Keratinocyte (primary cell): ENCODE data around the gene CDCA3. TPM values are rescaled to one million over a fixed set of nuclear protein-coding genes. Genes with fewer than 3 reads are reported as not detected.

Experiments
- DNase-seq: peaks from one replicate; pipeline ENCODE4 v3.0.0-alpha.2; 2011; ENCODE audit warnings: low read depth, missing footprints, low spot score
- FAIRE-seq: peaks from 2 replicates; lab custom pipeline; 2011; peaks lifted over from hg19 to GRCh38; lab: Jason Lieb, UNC
- H2AFZ ChIP-seq: 2 replicates; pipeline ENCODE4 v1.6.0; 2012; ENCODE audit warnings: low read length, control low read depth, inconsistent platforms; ENCODE audit not compliant: control insufficient read depth
- H3K27ac ChIP-seq: 2 replicates; pipeline ENCODE4 v1.5.1; 2011; ENCODE audit warnings: low read length; ENCODE audit not compliant: control insufficient read depth, insufficient read depth
- H3K27me3 ChIP-seq: 3 replicates; pipeline ENCODE4 v1.6.0; 2011; ENCODE audit warnings: low read length; ENCODE audit not compliant: control insufficient read depth, insufficient read depth; ENCODE audit errors: extremely low read depth
- H3K36me3 ChIP-seq, 2 experiments: 2 replicates in 1 of 2; 3 replicates in 1 of 2; pipeline ENCODE4 v1.5.1; 2011; ENCODE audit warnings: low read length in 2 of 2, mild to moderate bottlenecking in 1 of 2; ENCODE audit not compliant: control insufficient read depth in 2 of 2, insufficient read depth in 2 of 2; ENCODE audit errors: extremely low read depth in 1 of 2
- H3K4me1 ChIP-seq: 3 replicates; pipeline ENCODE4 v1.5.1; 2011; ENCODE audit warnings: low read length; ENCODE audit not compliant: control insufficient read depth, insufficient read depth; ENCODE audit errors: extremely low read depth
- H3K4me2 ChIP-seq: 3 replicates; pipeline ENCODE4 v1.6.0; 2011; ENCODE audit warnings: low read depth, low read length; ENCODE audit not compliant: control insufficient read depth, insufficient read depth; ENCODE audit errors: extremely low read depth
- H3K4me3 ChIP-seq, 3 experiments: fragments of 200-600 bp in 1 of 3; sonication (generic) in 1 of 3; 2 replicates in 2 of 3; 3 replicates in 1 of 3; pipeline ENCODE4 v1.5.1; 2011 to 2016; ENCODE audit warnings: low read length in 3 of 3, mild to moderate bottlenecking in 3 of 3, control low read depth in 2 of 3, inconsistent platforms in 1 of 3, low read depth in 1 of 3, mixed read lengths in 1 of 3, mixed run types in 1 of 3, moderate library complexity in 1 of 3; ENCODE audit not compliant: control insufficient read depth in 2 of 3, insufficient read depth in 2 of 3; ENCODE audit errors: extremely low read depth in 1 of 3
- H3K79me2 ChIP-seq: 2 replicates; pipeline ENCODE4 v1.6.0; 2012; ENCODE audit warnings: low read length; ENCODE audit not compliant: control insufficient read depth, insufficient read depth
- H3K9ac ChIP-seq: 3 replicates; pipeline ENCODE4 v1.6.0; 2011; ENCODE audit warnings: low read length; ENCODE audit not compliant: control insufficient read depth, insufficient read depth; ENCODE audit errors: extremely low read depth
- H3K9me1 ChIP-seq: 3 replicates; pipeline ENCODE4 v1.6.0; 2011; ENCODE audit warnings: low read length; ENCODE audit not compliant: control insufficient read depth, insufficient read depth; ENCODE audit errors: extremely low read depth
- H3K9me3 ChIP-seq: 2 replicates; pipeline ENCODE4 v1.5.1; 2012; ENCODE audit warnings: low read depth, low read length; ENCODE audit not compliant: control insufficient read depth
- H4K20me1 ChIP-seq: 3 replicates; pipeline ENCODE4 v1.6.0; 2011; ENCODE audit warnings: low read length; ENCODE audit not compliant: control insufficient read depth, insufficient read depth; ENCODE audit errors: extremely low read depth
- EZH2 ChIP-seq: IDR thresholded peaks from one replicate; pipeline ENCODE4 v1.6.1; 2012; ENCODE audit warnings: inconsistent platforms, mild to moderate bottlenecking, low read length, moderate library complexity
- dilution Hi-C: fragments of 300-500 bp; cut with MboI; formaldehyde crosslinking; loops from one replicate; pipeline ENCODE4 v1.7.0; 2020; ENCODE audit warnings: low sequenced_read_pairs; ENCODE audit not compliant: extremely low pct_ligation_motif_present
- polyA plus RNA-seq, 5 experiments: library from polyadenylated mRNA; depleted of rRNA in 3 of 5; stranded (reverse) in 3 of 5; stranded (forward) in 1 of 5; unstranded in 1 of 5; fragments of >200 nt; gene quantifications; 1 replicate in 1 of 5; 2 replicates in 3 of 5; 3 replicates in 1 of 5; pipeline versions ENCODE4 v1.2.1 to v1.2.3, GENCODE V29; 2011 to 2012; ENCODE audit warnings: missing spikeins in 2 of 5, low read depth in 1 of 5, low replicate concordance in 1 of 5
- TF ChIP-seq, protein P1 (sequence below), 3 experiments: IDR thresholded peaks in 1 of 3; conservative IDR thresholded peaks in 1 of 3; optimal IDR thresholded peaks in 1 of 3; 2 replicates in 2 of 3; 3 replicates in 1 of 3; pipeline versions ENCODE3 to v1.5.1; 2011; ENCODE audit warnings: low read length in 3 of 3, mild to moderate bottlenecking in 3 of 3, moderate library complexity in 2 of 3, control low read depth in 1 of 3, inconsistent platforms in 1 of 3; ENCODE audit not compliant: insufficient read depth in 2 of 3; ENCODE audit errors: extremely low read depth in 1 of 3

Gene CDCA3
- polyA plus RNA-seq, 1 donor (not counting 4 experiments of a cell fraction or from before 2014, with no cell fraction given) = 15.0 TPM

GRCh38 chr12:6869049-6870021 lies 18.2 kb upstream of the CDCA3 start:
- peak overlapping the region; percentile 12 for H3K27ac ChIP-seq
- FAIRE-seq = peak; percentile 67

GRCh38 chr12:6868211-6869048 lies 17.3 kb upstream of the CDCA3 start:
- Histone ChIP-seq H3K79me2 (peaks cover 44% of the 10 kb centered on the region), H2AFZ (no peak overlapping the region), H3K4me3 (peak overlapping the region; percentile 87 to 93 (median 88)), H3K9me1 (no peaks in the 10 kb centered on the region), H3K27ac (peak overlapping the region; percentile 62), H3K9me3 (no peaks in the 10 kb centered on the region), H3K4me2 (peak overlapping the region; percentile 97), H3K36me3 (peaks cover 23 to 27% of the 10 kb centered on the region in 2 experiments), H3K9ac (peak overlapping the region; percentile 82), H3K27me3 (no peaks in the 10 kb centered on the region), H3K4me1 (peaks cover 41% of the 10 kb centered on the region), H4K20me1 (peaks cover 25% of the 10 kb centered on the region)
- DNase-seq = no peak
- TF ChIP-seq, protein P1, sequence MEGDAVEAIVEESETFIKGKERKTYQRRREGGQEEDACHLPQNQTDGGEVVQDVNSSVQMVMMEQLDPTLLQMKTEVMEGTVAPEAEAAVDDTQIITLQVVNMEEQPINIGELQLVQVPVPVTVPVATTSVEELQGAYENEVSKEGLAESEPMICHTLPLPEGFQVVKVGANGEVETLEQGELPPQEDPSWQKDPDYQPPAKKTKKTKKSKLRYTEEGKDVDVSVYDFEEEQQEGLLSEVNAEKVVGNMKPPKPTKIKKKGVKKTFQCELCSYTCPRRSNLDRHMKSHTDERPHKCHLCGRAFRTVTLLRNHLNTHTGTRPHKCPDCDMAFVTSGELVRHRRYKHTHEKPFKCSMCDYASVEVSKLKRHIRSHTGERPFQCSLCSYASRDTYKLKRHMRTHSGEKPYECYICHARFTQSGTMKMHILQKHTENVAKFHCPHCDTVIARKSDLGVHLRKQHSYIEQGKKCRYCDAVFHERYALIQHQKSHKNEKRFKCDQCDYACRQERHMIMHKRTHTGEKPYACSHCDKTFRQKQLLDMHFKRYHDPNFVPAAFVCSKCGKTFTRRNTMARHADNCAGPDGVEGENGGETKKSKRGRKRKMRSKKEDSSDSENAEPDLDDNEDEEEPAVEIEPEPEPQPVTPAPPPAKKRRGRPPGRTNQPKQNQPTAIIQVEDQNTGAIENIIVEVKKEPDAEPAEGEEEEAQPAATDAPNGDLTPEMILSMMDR (optimal IDR thresholded peaks at IDR 0.05 in 1 of 3, IDR thresholded peaks at IDR 0.05 in 1 of 3, conservative IDR thresholded peaks at IDR 0.05 in 1 of 3; ENCODE audit: extremely low read depth in 1 of 3, insufficient read depth in 2 of 3, low read length in 3 of 3) = peak in 2 of 3 experiments; percentile 24 to 31
- TF ChIP-seq EZH2 = no peak
- FAIRE-seq = no peak
- dilution Hi-C loops = no loop called here

More at GRCh38 chr12:6869049-6870021, 18.2 kb upstream of the CDCA3 start:
- Histone ChIP-seq H3K9me3 (no peaks in the 10 kb centered on the region), H4K20me1 (peaks cover 25% of the 10 kb centered on the region), H3K4me1 (peaks cover 45% of the 10 kb centered on the region), H3K79me2 (peaks cover 44% of the 10 kb centered on the region), H2AFZ (no peak overlapping the region), H3K27me3 (no peaks in the 10 kb centered on the region), H3K36me3 (peaks cover 23 to 24% of the 10 kb centered on the region in 2 experiments), H3K9ac (peak overlapping the region; percentile 82), H3K4me3 (peak overlapping the region; percentile 87 to 93 (median 88)), H3K4me2 (peak overlapping the region; percentile 97), H3K9me1 (no peaks in the 10 kb centered on the region)
- TF ChIP-seq, protein P1 (optimal IDR thresholded peaks at IDR 0.05 in 1 of 3, IDR thresholded peaks at IDR 0.05 in 1 of 3, conservative IDR thresholded peaks at IDR 0.05 in 1 of 3; ENCODE audit: extremely low read depth in 1 of 3, insufficient read depth in 2 of 3, low read length in 3 of 3) = peak; percentile 85 to 93 (median 90)
- TF ChIP-seq EZH2 = no peak
- dilution Hi-C loops = no loop called here
- DNase-seq = no peak
